ENCODE data around the gene HLCS. TPM values are rescaled to one million over a fixed set of nuclear protein-coding genes. Genes with fewer than 3 reads are reported as not detected.

The HLCS gene
- total and polyA plus RNA-seq, 2 of the 4 experiments (the other 2 are of a cell fraction): 10.6 to 21.0 TPM

GRCh38 chr21:36916718-36917117 is 49.8 kb downstream of the HLCS start:
- H3K4me2 ChIP-seq (ENCODE audit: low read depth, low read length): no peak overlapping the region
- TF ChIP-seq FOS (IDR thresholded peaks at IDR 0.05; ENCODE audit: low read depth, low read length) (no peak), BHLHE40 (IDR thresholded peaks at IDR 0.05; ENCODE audit: low read depth, low read length) (no peak), CHD1 (IDR thresholded peaks at IDR 0.05; ENCODE audit: low read depth, low read length) (no peak), CEBPB (IDR thresholded peaks at IDR 0.05; ENCODE audit: low read depth, low read length) (no peak), NFE2L2 (IDR thresholded peaks at IDR 0.05; ENCODE audit: low read depth, low read length) (no peak), MAZ (IDR thresholded peaks at IDR 0.05; ENCODE audit: borderline replicate concordance, low read depth, low read length) (no peak), MXI1 (IDR thresholded peaks at IDR 0.05; ENCODE audit: borderline replicate concordance, low read depth, low read length) (no peak)
- no peak overlapping the region for H2AFZ ChIP-seq (replicated peaks; ENCODE audit: low read length, poor library complexity)
- no peak for DNase-seq
- BruUV-seq (replicated peaks): no TSS peak
- peak overlapping the region; percentile 50 to 58; a peak in 2 of 4 replicates for H4K8ac ChIP-seq (ENCODE audit: low read depth in 2 of 2, low read length in 2 of 2)
- in situ Hi-C loops (cut with MboI; ENCODE audit: low sequenced_read_pairs): no loop called here
- peak overlapping the region; percentile 48 for H4K5ac ChIP-seq (ENCODE audit: low read depth, low read length)
- no peaks in the 10 kb centered on the region for H3K36me3 ChIP-seq (ENCODE audit: control insufficient read depth, insufficient read depth, low read length)
- peak overlapping the region; percentile 44; the same call in 1 of the 2 replicates for H3K23ac ChIP-seq (ENCODE audit: low read depth, low read length)
- no CpG with 5 or more reads among the region's 3 CpGs for WGBS, 2 experiments (ENCODE audit: extremely low coverage in 2 of 2, insufficient read length in 1 of 2)
- no peak overlapping the region for H3K9ac ChIP-seq (ENCODE audit: low read depth, low read length)
- peak overlapping the region; percentile 41; the same call in 1 of the 2 replicates for H3K4ac ChIP-seq (ENCODE audit: low read depth, low read length)
- no peak overlapping the region; the same call in 1 of the 2 replicates for H2AK5ac ChIP-seq (ENCODE audit: low read depth, low read length)
- H3K14ac ChIP-seq (replicated peaks; ENCODE audit: low read depth, low read length): peak overlapping the region; percentile 22; the same call in 1 of the 2 replicates
- no peaks in the 10 kb centered on the region for H3K9me3 ChIP-seq (ENCODE audit: control insufficient read depth, insufficient read depth, low read length)
- CTCF ChIA-PET: interaction anchor here (0.8 to 1.9 kb wide), 9 partner anchors 12 to 412 kb away, joined by 3 to 10 read pairs (median 4); no protein-coding TSS in a partner anchor
- peak overlapping the region; percentile 56; the same call in 1 of the 3 replicates for H2BK15ac ChIP-seq (ENCODE audit: low read depth, low read length)
- peak overlapping the region; percentile 35; the same call in 1 of the 2 replicates for H3K56ac ChIP-seq (ENCODE audit: extremely low read depth, insufficient read depth, low read length)
- H3K4me3 ChIP-seq (ENCODE audit: insufficient read depth, low read depth, low read length): no peak overlapping the region
- H3K27ac ChIP-seq (ENCODE audit: insufficient read depth, low read length): no peak overlapping the region
- ATAC-seq (ENCODE audit: low read depth): no peak
- no peak overlapping the region for H2AK9ac ChIP-seq (replicated peaks; ENCODE audit: low read depth, low read length, poor library complexity)
- H2BK5ac ChIP-seq (ENCODE audit: low read depth, low read length, poor library complexity, severe bottlenecking): no peak overlapping the region
- no peaks in the 10 kb centered on the region for H3K27me3 ChIP-seq (ENCODE audit: control insufficient read depth, insufficient read depth, low read length)
- H4K20me1 ChIP-seq (ENCODE audit: insufficient read depth, low read length): no peaks in the 10 kb centered on the region
- peak overlapping the region; percentile 91 for H2BK120ac ChIP-seq (ENCODE audit: low read depth, low read length)
- peak overlapping the region; percentile 73; the same call in 1 of the 2 replicates for H4K91ac ChIP-seq (ENCODE audit: insufficient read depth, low read depth, low read length)
- intact Hi-C loops (cut with micrococcal nuclease): loop anchor here (5.0 kb wide), 1 partner anchor 214 kb away; no protein-coding TSS in a partner anchor
- dilution Hi-C loops (cut with HindIII; ENCODE audit: low sequenced_read_pairs, unreplicated experiment): no loop called here
- POLR2A ChIA-PET (ENCODE audit: unreplicated experiment): no interaction called here
- no peaks in the 10 kb centered on the region; the same call in 1 of the 2 replicates for H3K9me1 ChIP-seq (ENCODE audit: insufficient read depth, low read length)
- H3K4me1 ChIP-seq (ENCODE audit: control insufficient read depth, insufficient read depth, low read length): peaks cover 16% of the 10 kb centered on the region
- H3K18ac ChIP-seq (ENCODE audit: low read depth, low read length): no peak overlapping the region
- H3K79me1 ChIP-seq (ENCODE audit: low read depth in 1 of 2, low read length in 2 of 2): peaks cover 13 to 46% of the 10 kb centered on the region in 2 experiments
- peak overlapping the region; percentile 88 for H2BK20ac ChIP-seq (ENCODE audit: low read depth, low read length)

Data from IMR-90 (cell line).